ENCODE measurements around the gene RBMS3. TPM values are rescaled to one million over a fixed set of nuclear protein-coding genes. Genes with fewer than 3 reads are reported as not detected.
"Not testable (repeated sequence)": the region's sequence is repeated elsewhere in the genome, so short reads cannot be mapped to it uniquely, and the experiment has no call there.

Gene RBMS3
- total RNA-seq: 1 to 10 TPM in 2 of 3 donors, under 1 TPM in 1; 0.81 to 1.9 (median 1.1) TPM

- peak within 1 kb of the TSS; percentile 83 for H3K4me3 Mint-ChIP-seq
- no peak for DNase-seq
- H3K36me3 Mint-ChIP-seq (ENCODE audit: insufficient read depth): no peaks in the 10 kb centered on the region
- ATAC-seq: peak in 1 of 2 donors; percentile 34
- H3K27me3 Mint-ChIP-seq (ENCODE audit: low read depth): peaks cover 6% of the 10 kb centered on the region
- H3K9me3 Mint-ChIP-seq: no peaks in the 10 kb centered on the region
- peaks cover 30% of the 10 kb centered on the region for H3K4me1 Mint-ChIP-seq (ENCODE audit: low read depth)
Measured at GRCh38 chr3:29280404-29281093, at the start of gene RBMS3. Gene RBMS3, plus strand, starts transcription at chr3:29281071.

GRCh38 chr3:29233126-29233525 lies 47.7 kb upstream of the RBMS3 start:
- not testable (repeated sequence) for ATAC-seq; DNase-seq; H3K9me3 Mint-ChIP-seq; H3K4me3 Mint-ChIP-seq; H3K4me1 Mint-ChIP-seq (ENCODE audit: low read depth); H3K36me3 Mint-ChIP-seq (ENCODE audit: insufficient read depth); H3K27me3 Mint-ChIP-seq (ENCODE audit: low read depth)

GRCh38 chr3:29236146-29236840 lies 44.6 kb upstream of the RBMS3 start:
- no peaks in the 10 kb centered on the region for H3K36me3 Mint-ChIP-seq (ENCODE audit: insufficient read depth)
- no peak for DNase-seq
- no peaks in the 10 kb centered on the region for H3K27me3 Mint-ChIP-seq (ENCODE audit: low read depth)
- no peak for ATAC-seq
- peaks cover 6% of the 10 kb centered on the region for H3K9me3 Mint-ChIP-seq
- H3K4me1 Mint-ChIP-seq (ENCODE audit: low read depth): no peaks in the 10 kb centered on the region
- no peak overlapping the region for H3K4me3 Mint-ChIP-seq

- ATAC-seq (no peak), DNase-seq (no peak)
- no peaks in the 10 kb centered on the region for H3K4me1 Mint-ChIP-seq (ENCODE audit: low read depth)
- no peaks in the 10 kb centered on the region for H3K9me3 Mint-ChIP-seq
- H3K4me3 Mint-ChIP-seq: no peak overlapping the region
- no peaks in the 10 kb centered on the region for H3K36me3 Mint-ChIP-seq (ENCODE audit: insufficient read depth)
- H3K27me3 Mint-ChIP-seq (ENCODE audit: low read depth): no peaks in the 10 kb centered on the region
Measured at GRCh38 chr3:29239376-29239775, 41.5 kb upstream of the RBMS3 start.

GRCh38 chr3:29240248-29240647 lies 40.6 kb upstream of the RBMS3 start:
- no peaks in the 10 kb centered on the region for H3K36me3 Mint-ChIP-seq (ENCODE audit: insufficient read depth)
- no peaks in the 10 kb centered on the region for H3K9me3 Mint-ChIP-seq
- H3K4me3 Mint-ChIP-seq: no peak overlapping the region
- H3K27me3 Mint-ChIP-seq (ENCODE audit: low read depth): no peaks in the 10 kb centered on the region
- H3K4me1 Mint-ChIP-seq (ENCODE audit: low read depth): no peaks in the 10 kb centered on the region
- no peak for DNase-seq
- ATAC-seq: no peak

GRCh38 chr3:29240887-29241286 lies 40.0 kb upstream of the RBMS3 start:
- H3K4me3 Mint-ChIP-seq: no peak overlapping the region
- no peaks in the 10 kb centered on the region for H3K36me3 Mint-ChIP-seq (ENCODE audit: insufficient read depth)
- DNase-seq (no peak), ATAC-seq (no peak)
- H3K9me3 Mint-ChIP-seq: no peaks in the 10 kb centered on the region
- no peaks in the 10 kb centered on the region for H3K4me1 Mint-ChIP-seq (ENCODE audit: low read depth)
- H3K27me3 Mint-ChIP-seq (ENCODE audit: low read depth): no peaks in the 10 kb centered on the region

GRCh38 chr3:29241855-29242254 lies 39.0 kb upstream of the RBMS3 start:
- DNase-seq (no peak), ATAC-seq (no peak)
- Mint-ChIP-seq H3K4me1 (ENCODE audit: low read depth) (no peaks in the 10 kb centered on the region), H3K4me3 (no peak overlapping the region), H3K27me3 (ENCODE audit: low read depth) (no peaks in the 10 kb centered on the region), H3K9me3 (no peaks in the 10 kb centered on the region), H3K36me3 (ENCODE audit: insufficient read depth) (no peaks in the 10 kb centered on the region)

- Mint-ChIP-seq H3K4me1 (ENCODE audit: low read depth) (peaks cover 2% of the 10 kb centered on the region), H3K27me3 (ENCODE audit: low read depth) (peaks cover 3% of the 10 kb centered on the region), H3K4me3 (no peak overlapping the region), H3K36me3 (ENCODE audit: insufficient read depth) (no peaks in the 10 kb centered on the region), H3K9me3 (peaks cover 3% of the 10 kb centered on the region)
- DNase-seq (no peak), ATAC-seq (no peak)
Measured at GRCh38 chr3:29242296-29242695, 38.6 kb upstream of the RBMS3 start.

GRCh38 chr3:29245441-29245840 lies 35.4 kb upstream of the RBMS3 start:
- DNase-seq (no peak), ATAC-seq (no peak)
- Mint-ChIP-seq H3K36me3 (ENCODE audit: insufficient read depth) (no peaks in the 10 kb centered on the region), H3K4me3 (no peak overlapping the region), H3K9me3 (peaks cover 7% of the 10 kb centered on the region), H3K27me3 (ENCODE audit: low read depth) (peaks cover 4% of the 10 kb centered on the region), H3K4me1 (ENCODE audit: low read depth) (peaks cover 4% of the 10 kb centered on the region)

- no peak overlapping the region for H3K4me3 Mint-ChIP-seq
- no peak for DNase-seq
Measured at GRCh38 chr3:29247088-29247745, 33.7 kb upstream of the RBMS3 start.

GRCh38 chr3:29249829-29250345 lies 31.0 kb upstream of the RBMS3 start:
- H3K4me1 Mint-ChIP-seq (ENCODE audit: low read depth): peaks cover 4% of the 10 kb centered on the region
- DNase-seq (no peak), ATAC-seq (no peak)
- peaks cover 4% of the 10 kb centered on the region for H3K27me3 Mint-ChIP-seq (ENCODE audit: low read depth)
- H3K4me3 Mint-ChIP-seq: no peak overlapping the region
- peaks cover 7% of the 10 kb centered on the region for H3K9me3 Mint-ChIP-seq
- H3K36me3 Mint-ChIP-seq (ENCODE audit: insufficient read depth): no peaks in the 10 kb centered on the region

More at GRCh38 chr3:29247088-29247745, 33.7 kb upstream of the RBMS3 start:
- Mint-ChIP-seq H3K9me3 (peaks cover 7% of the 10 kb centered on the region), H3K36me3 (ENCODE audit: insufficient read depth) (no peaks in the 10 kb centered on the region), H3K27me3 (ENCODE audit: low read depth) (peaks cover 4% of the 10 kb centered on the region), H3K4me1 (ENCODE audit: low read depth) (peaks cover 4% of the 10 kb centered on the region)
- ATAC-seq: no peak

- Mint-ChIP-seq H3K4me1 (ENCODE audit: low read depth) (no peaks in the 10 kb centered on the region), H3K9me3 (no peaks in the 10 kb centered on the region), H3K36me3 (ENCODE audit: insufficient read depth) (no peaks in the 10 kb centered on the region), H3K27me3 (ENCODE audit: low read depth) (no peaks in the 10 kb centered on the region), H3K4me3 (no peak overlapping the region)
- DNase-seq (no peak), ATAC-seq (no peak)
Measured at GRCh38 chr3:29255854-29256696, 24.8 kb upstream of the RBMS3 start.

- Mint-ChIP-seq H3K36me3 (ENCODE audit: insufficient read depth) (no peaks in the 10 kb centered on the region), H3K4me1 (ENCODE audit: low read depth) (no peaks in the 10 kb centered on the region), H3K27me3 (ENCODE audit: low read depth) (no peaks in the 10 kb centered on the region), H3K9me3 (no peaks in the 10 kb centered on the region), H3K4me3 (no peak overlapping the region)
- DNase-seq (no peak), ATAC-seq (no peak)
Measured at GRCh38 chr3:29258161-29258560, 22.7 kb upstream of the RBMS3 start.

- DNase-seq (no peak), ATAC-seq (no peak)
- Mint-ChIP-seq H3K36me3 (ENCODE audit: insufficient read depth) (no peaks in the 10 kb centered on the region), H3K4me3 (no peak overlapping the region), H3K9me3 (no peaks in the 10 kb centered on the region), H3K27me3 (ENCODE audit: low read depth) (no peaks in the 10 kb centered on the region), H3K4me1 (ENCODE audit: low read depth) (no peaks in the 10 kb centered on the region)
Measured at GRCh38 chr3:29261119-29261518, 19.8 kb upstream of the RBMS3 start.

All from activated T-cell treated with anti-CD3 and anti-CD28 coated beads, Interleukin-2, amount 50 U/mL, for 4 hours (primary cell).